SK-N-SH (cell line): ENCODE data around the gene LGR4.

ENCODE experiments used
- CTCF ChIP-seq: fragments of 200-600 bp; sonication (generic); IDR thresholded peaks from 2 replicates; pipeline ENCODE4 v1.6.1; 2017; ENCODE audit warnings: antibody characterized with exemption, mild to moderate bottlenecking, moderate library complexity
- EP300 ChIP-seq, 2 experiments: IDR thresholded peaks; 2 replicates each; pipeline versions ENCODE4 v1.4.0 to v1.6.1; 2012; ENCODE audit warnings: borderline replicate concordance in 1 of 2, low read depth in 1 of 2, low read length in 1 of 2
- EZH2phosphoT487 ChIP-seq: fragments of 200-600 bp; sonication (generic); IDR thresholded peaks from 2 replicates; pipeline ENCODE4 v1.6.1; 2017; ENCODE audit warnings: low read depth, mixed run types, mild to moderate bottlenecking, antibody characterized with exemption, moderate library complexity, borderline replicate concordance
- FOXM1 ChIP-seq: IDR thresholded peaks from 2 replicates; pipeline ENCODE4 v1.4.0; 2012; ENCODE audit warnings: low read depth, mild to moderate bottlenecking
- IRF3 ChIP-seq: fragments of 150-350 bp; IDR thresholded peaks from 2 replicates; pipeline ENCODE4 v1.6.1; 2016; ENCODE audit warnings: mild to moderate bottlenecking, low read depth, low read length
- JUND ChIP-seq: IDR thresholded peaks from 2 replicates; pipeline ENCODE4 v1.4.0; 2012
- POLR2AphosphoS5 ChIP-seq: IDR thresholded peaks from 2 replicates; pipeline ENCODE4 v1.6.1; 2012; ENCODE audit warnings: low read depth, low read length
- RAD21 ChIP-seq: IDR thresholded peaks from 2 replicates; pipeline ENCODE4 v1.6.1; 2012; ENCODE audit warnings: mild to moderate bottlenecking, low read length
- TAF1 ChIP-seq: IDR thresholded peaks from 2 replicates; pipeline ENCODE4 v1.6.1; 2012; ENCODE audit warnings: low read depth, mild to moderate bottlenecking, low read length, moderate library complexity, borderline replicate concordance
- TCF12 ChIP-seq: IDR thresholded peaks from 2 replicates; pipeline ENCODE4 v1.4.0; 2012
- YY1 ChIP-seq: IDR thresholded peaks from 2 replicates; pipeline ENCODE4 v1.4.0; 2012; ENCODE audit warnings: low read depth, mild to moderate bottlenecking

- TF ChIP-seq POLR2AphosphoS5 = no peak
- TF ChIP-seq TAF1 = no peak
- no peak for TF ChIP-seq RAD21
- no peak for TF ChIP-seq CTCF
- TF ChIP-seq FOXM1 = no peak
- TF ChIP-seq EZH2phosphoT487 = no peak
- TF ChIP-seq EP300 (IDR thresholded peaks at IDR 0.05; ENCODE audit: borderline replicate concordance in 1 of 2, low read depth in 1 of 2, low read length in 1 of 2) = no peak
- no peak for TF ChIP-seq YY1
- TF ChIP-seq IRF3 = no peak
- no peak for TF ChIP-seq TCF12
- no peak for TF ChIP-seq JUND
Observed at GRCh38 chr11:27383645-27384044, 88.9 kb downstream of the LGR4 start.
